GM20000 (cell line): Measurements from ENCODE around the gene HMGN4.
A peak's percentile ranks its signal among the peaks of the same experiment; 100 is the strongest.
"Not testable (repeated sequence)": the region's sequence is repeated elsewhere in the genome, so short reads cannot be mapped to it uniquely, and the experiment has no call there.

Experiments
- DNase-seq: peaks from one replicate; pipeline ENCODE4 v3.0.0; 2012; ENCODE audit warnings: low spot score
- CTCF ChIP-seq: IDR thresholded peaks from 2 replicates; pipeline ENCODE4 v1.5.1; 2012; ENCODE audit warnings: mild to moderate bottlenecking, control low read depth; ENCODE audit errors: extremely low read depth, missing control alignments

HMGN4 gene

GRCh38 chr6:26516481-26517427, 21.4 kb upstream of the HMGN4 start:
- TF ChIP-seq CTCF = no peak
- DNase-seq = no peak

GRCh38 chr6:26519359-26519758, 18.8 kb upstream of the HMGN4 start:
- DNase-seq = no peak

GRCh38 chr6:26520237-26520849, 17.8 kb upstream of the HMGN4 start:
- DNase-seq = no peak
- no peak for TF ChIP-seq CTCF

More at GRCh38 chr6:26519359-26519758, 18.8 kb upstream of the HMGN4 start:
- no peak for TF ChIP-seq CTCF

- no peak for TF ChIP-seq CTCF
- DNase-seq = peak; percentile 97
These were observed 17.1 kb upstream of the HMGN4 start for GRCh38 chr6:26520850-26521599.

GRCh38 chr6:26521600-26522391, 16.4 kb upstream of the HMGN4 start:
- DNase-seq = peak; percentile 87
- peak; percentile 60 for TF ChIP-seq CTCF

GRCh38 chr6:26522486-26523228, 15.5 kb upstream of the HMGN4 start:
- not testable (repeated sequence) for DNase-seq

- not testable (repeated sequence) for DNase-seq
These were observed 13.9 kb upstream of the HMGN4 start for GRCh38 chr6:26524314-26524713.
